ENCODE results near the gene LIPH.

LIPH gene

GRCh38 chr3:185526349-185526951, 25.9 kb downstream of the LIPH start:
- H3K4me1 Mint-ChIP-seq (ENCODE audit: low read depth) = no peaks in the 10 kb centered on the region
- H3K27ac Mint-ChIP-seq = no peak overlapping the region
- H3K9me3 Mint-ChIP-seq = no peaks in the 10 kb centered on the region
- peaks cover 5% of the 10 kb centered on the region for H3K27me3 Mint-ChIP-seq (ENCODE audit: low read depth)
- no peak overlapping the region for H3K4me3 Mint-ChIP-seq
- H3K36me3 Mint-ChIP-seq (ENCODE audit: low read depth) = no peaks in the 10 kb centered on the region

DNA sequence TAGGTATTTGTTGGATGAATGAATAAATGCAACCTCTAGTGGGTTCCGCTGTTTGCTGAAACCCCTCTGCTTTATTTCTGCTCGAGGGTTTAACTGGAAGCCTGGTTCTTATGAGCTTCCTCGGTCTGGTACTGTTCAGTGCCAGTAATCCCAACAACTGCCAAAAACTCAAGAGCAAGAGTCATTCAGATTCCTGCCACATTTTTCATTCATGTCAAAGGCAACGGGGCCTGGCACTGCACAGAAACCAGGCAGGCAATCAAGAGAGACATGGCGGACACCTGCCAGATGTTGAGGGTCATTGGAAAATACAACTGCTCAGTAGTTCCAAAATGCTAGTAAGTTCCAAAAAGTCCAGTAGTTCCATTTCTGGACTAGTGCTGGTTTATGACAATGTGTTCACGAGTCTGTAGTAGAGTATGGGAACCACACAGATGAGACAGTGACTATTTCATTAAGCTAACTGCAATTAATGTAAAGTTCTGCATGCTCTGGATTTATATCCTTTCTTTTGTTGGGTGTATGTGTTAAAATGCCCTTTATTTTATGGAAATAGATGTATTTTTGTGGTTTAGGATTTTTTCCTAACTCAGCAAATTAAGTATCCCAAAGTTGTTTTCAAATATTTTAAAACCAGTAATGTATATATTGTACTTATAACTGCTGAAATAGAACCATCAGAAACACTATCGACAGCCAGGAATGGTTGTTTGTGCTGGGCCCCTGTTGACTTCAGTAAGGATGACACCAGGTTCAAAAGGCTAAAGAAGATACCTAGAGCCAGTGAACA, 30.8 kb downstream of the LIPH start:
- no peak overlapping the region for H3K4me3 Mint-ChIP-seq
- H3K4me1 Mint-ChIP-seq (ENCODE audit: low read depth) = no peaks in the 10 kb centered on the region
- no peak overlapping the region for H3K27ac Mint-ChIP-seq
- H3K27me3 Mint-ChIP-seq (ENCODE audit: low read depth) = peaks cover 16% of the 10 kb centered on the region
- no peaks in the 10 kb centered on the region for H3K9me3 Mint-ChIP-seq
- H3K36me3 Mint-ChIP-seq (ENCODE audit: low read depth) = no peaks in the 10 kb centered on the region

DNA sequence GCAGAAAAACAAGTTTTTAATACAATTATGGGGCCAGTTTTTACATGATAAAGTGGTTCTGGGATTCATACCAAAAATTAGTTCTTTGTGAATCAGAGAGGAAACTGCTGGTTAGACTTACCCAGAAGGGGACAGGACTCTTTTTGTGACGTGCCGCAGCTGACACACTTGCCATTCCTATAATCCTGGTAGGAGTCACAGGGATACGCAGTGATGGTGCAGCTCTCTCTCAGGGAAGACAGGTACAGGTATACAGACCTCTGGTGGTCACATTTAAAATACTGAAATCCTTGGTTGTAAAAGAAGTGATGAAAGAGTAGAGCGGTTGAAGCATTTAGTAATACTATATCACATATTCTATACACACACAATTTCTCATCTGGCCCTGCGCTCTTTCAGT, 33.4 kb downstream of the LIPH start:
- H3K36me3 Mint-ChIP-seq (ENCODE audit: low read depth) = no peaks in the 10 kb centered on the region
- no peak overlapping the region for H3K4me3 Mint-ChIP-seq
- no peaks in the 10 kb centered on the region for H3K9me3 Mint-ChIP-seq
- no peaks in the 10 kb centered on the region for H3K4me1 Mint-ChIP-seq (ENCODE audit: low read depth)
- peaks cover 16% of the 10 kb centered on the region for H3K27me3 Mint-ChIP-seq (ENCODE audit: low read depth)
- no peak overlapping the region for H3K27ac Mint-ChIP-seq

DNA sequence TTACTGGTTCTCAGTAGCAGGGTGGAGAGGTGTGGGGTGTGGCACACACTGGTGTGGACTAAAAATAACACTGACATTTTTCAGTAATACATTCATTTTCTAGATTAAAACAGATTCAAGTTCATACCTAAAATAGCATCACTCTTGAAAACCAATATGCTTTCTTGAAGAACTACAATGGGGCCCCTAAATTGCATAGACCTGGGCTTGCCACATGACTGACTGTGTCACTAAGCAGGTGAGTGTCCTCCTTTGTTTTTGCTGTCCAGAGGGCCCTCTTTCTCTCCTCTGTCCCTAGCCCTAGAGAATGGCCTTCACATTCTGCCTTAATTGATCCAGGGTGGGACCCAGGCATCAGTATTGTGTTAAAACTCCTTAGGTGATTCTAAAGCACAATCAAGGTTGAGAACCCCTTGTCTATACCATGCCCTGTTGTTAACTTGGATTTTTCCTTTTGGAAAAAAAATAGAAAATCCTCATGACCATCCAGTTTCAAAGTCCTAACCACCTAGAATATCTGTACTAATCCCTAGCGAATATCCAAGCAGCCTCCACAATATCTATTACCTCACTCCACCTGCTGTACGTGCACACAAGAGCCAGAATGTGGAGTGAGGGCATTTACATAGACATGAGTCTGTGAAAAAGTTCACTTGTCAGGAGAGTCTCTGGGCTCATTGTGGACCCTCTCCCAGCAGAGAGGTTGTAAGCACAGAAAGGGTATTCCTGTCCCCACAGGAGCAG, 34.8 kb downstream of the LIPH start:
- Mint-ChIP-seq H3K27me3 (ENCODE audit: low read depth) (peaks cover 19% of the 10 kb centered on the region), H3K9me3 (no peaks in the 10 kb centered on the region), H3K4me1 (ENCODE audit: low read depth) (no peaks in the 10 kb centered on the region), H3K36me3 (ENCODE audit: low read depth) (no peaks in the 10 kb centered on the region), H3K27ac (no peak overlapping the region), H3K4me3 (no peak overlapping the region)

- H3K9me3 Mint-ChIP-seq = no peaks in the 10 kb centered on the region
- no peaks in the 10 kb centered on the region for H3K4me1 Mint-ChIP-seq (ENCODE audit: low read depth)
- H3K27me3 Mint-ChIP-seq (ENCODE audit: low read depth) = peaks cover 7% of the 10 kb centered on the region
- no peak overlapping the region for H3K4me3 Mint-ChIP-seq
- H3K27ac Mint-ChIP-seq = no peak overlapping the region
- H3K36me3 Mint-ChIP-seq (ENCODE audit: low read depth) = no peaks in the 10 kb centered on the region
Observed at GRCh38 chr3:185511711-185512110, 40.7 kb downstream of the LIPH start.

- H3K27me3 Mint-ChIP-seq (ENCODE audit: low read depth) = peaks cover 7% of the 10 kb centered on the region
- no peak overlapping the region for H3K4me3 Mint-ChIP-seq
- H3K27ac Mint-ChIP-seq = no peak overlapping the region
- no peaks in the 10 kb centered on the region for H3K36me3 Mint-ChIP-seq (ENCODE audit: low read depth)
- H3K9me3 Mint-ChIP-seq = no peaks in the 10 kb centered on the region
- no peaks in the 10 kb centered on the region for H3K4me1 Mint-ChIP-seq (ENCODE audit: low read depth)
Observed at GRCh38 chr3:185508335-185508991, 43.9 kb downstream of the LIPH start.

- no peak overlapping the region for H3K4me3 Mint-ChIP-seq
- no peaks in the 10 kb centered on the region for H3K36me3 Mint-ChIP-seq (ENCODE audit: low read depth)
- no peaks in the 10 kb centered on the region for H3K4me1 Mint-ChIP-seq (ENCODE audit: low read depth)
- H3K9me3 Mint-ChIP-seq = no peaks in the 10 kb centered on the region
- peaks cover 7% of the 10 kb centered on the region for H3K27me3 Mint-ChIP-seq (ENCODE audit: low read depth)
- H3K27ac Mint-ChIP-seq = no peak overlapping the region
Observed at GRCh38 chr3:185507883-185508282, 44.5 kb downstream of the LIPH start.

- Mint-ChIP-seq H3K27me3 (ENCODE audit: low read depth) (peaks cover 9% of the 10 kb centered on the region), H3K36me3 (ENCODE audit: low read depth) (no peaks in the 10 kb centered on the region), H3K4me3 (no peak overlapping the region), H3K4me1 (ENCODE audit: low read depth) (no peaks in the 10 kb centered on the region), H3K27ac (no peak overlapping the region), H3K9me3 (no peaks in the 10 kb centered on the region)
Observed at GRCh38 chr3:185504636-185505035, 47.8 kb downstream of the LIPH start.

DNA sequence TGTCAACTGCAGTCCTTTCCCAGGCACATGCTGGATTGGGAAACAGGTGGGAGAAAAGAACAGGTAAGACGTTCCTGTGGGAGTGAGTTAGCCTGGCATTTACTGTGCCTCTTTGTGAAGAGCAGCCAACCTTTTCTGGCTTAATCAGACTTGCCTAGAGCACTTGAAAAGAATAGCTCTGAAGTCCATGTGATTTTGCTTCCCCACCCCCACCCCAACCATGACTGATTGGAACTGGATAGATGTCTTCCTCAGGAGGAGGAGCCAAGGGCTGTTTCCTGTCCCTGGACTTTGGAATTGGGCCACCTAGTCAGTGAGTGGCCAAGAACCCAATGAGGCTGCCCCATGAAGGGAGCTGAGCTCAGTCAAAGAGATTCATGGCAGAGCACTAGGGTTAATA, 48.9 kb downstream of the LIPH start:
- Mint-ChIP-seq H3K9me3 (no peaks in the 10 kb centered on the region), H3K27me3 (ENCODE audit: low read depth) (peaks cover 9% of the 10 kb centered on the region), H3K4me1 (ENCODE audit: low read depth) (peaks cover 6% of the 10 kb centered on the region), H3K27ac (no peak overlapping the region), H3K36me3 (ENCODE audit: low read depth) (peaks cover 2% of the 10 kb centered on the region), H3K4me3 (no peak overlapping the region)

DNA sequence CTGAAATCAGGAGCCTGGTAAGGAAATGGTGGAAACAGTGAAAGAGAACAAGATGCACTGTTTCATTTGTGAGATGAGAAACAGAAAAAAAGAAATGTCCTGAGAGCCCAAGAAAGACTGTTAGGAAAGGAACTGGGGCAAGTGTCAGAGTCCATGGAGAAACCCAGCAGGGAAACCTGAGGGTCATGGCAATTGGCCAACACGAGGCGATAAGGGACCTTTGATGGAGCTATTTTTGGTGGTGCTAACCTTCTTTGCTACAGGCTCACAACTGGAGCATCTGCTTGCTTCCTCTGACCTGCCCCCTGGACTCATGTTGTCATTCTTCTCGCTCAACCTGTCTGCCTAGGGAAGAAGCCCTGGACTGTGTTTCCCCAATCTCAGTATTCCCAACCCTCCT, 49.4 kb downstream of the LIPH start:
- H3K4me1 Mint-ChIP-seq (ENCODE audit: low read depth) = peaks cover 6% of the 10 kb centered on the region
- no peak overlapping the region for H3K4me3 Mint-ChIP-seq
- H3K9me3 Mint-ChIP-seq = no peaks in the 10 kb centered on the region
- H3K27ac Mint-ChIP-seq = no peak overlapping the region
- peaks cover 2% of the 10 kb centered on the region for H3K36me3 Mint-ChIP-seq (ENCODE audit: low read depth)
- H3K27me3 Mint-ChIP-seq (ENCODE audit: low read depth) = peaks cover 9% of the 10 kb centered on the region

- Mint-ChIP-seq H3K9me3 (no peaks in the 10 kb centered on the region), H3K4me1 (ENCODE audit: low read depth) (peaks cover 21% of the 10 kb centered on the region), H3K36me3 (ENCODE audit: low read depth) (peaks cover 22% of the 10 kb centered on the region), H3K4me3 (peak within 1 kb of the TSS; percentile 96), H3K27ac (peak within 1 kb of the TSS; percentile 95), H3K27me3 (ENCODE audit: low read depth) (peaks cover 6% of the 10 kb centered on the region)
Observed at GRCh38 chr3:185498503-185499396, 53.6 kb downstream of the LIPH start, which contains the start of gene TMEM41A. Gene TMEM41A (minus strand): TSS chr3:185499035. CDS start chr3:185498961, 74 bp downstream.

DNA sequence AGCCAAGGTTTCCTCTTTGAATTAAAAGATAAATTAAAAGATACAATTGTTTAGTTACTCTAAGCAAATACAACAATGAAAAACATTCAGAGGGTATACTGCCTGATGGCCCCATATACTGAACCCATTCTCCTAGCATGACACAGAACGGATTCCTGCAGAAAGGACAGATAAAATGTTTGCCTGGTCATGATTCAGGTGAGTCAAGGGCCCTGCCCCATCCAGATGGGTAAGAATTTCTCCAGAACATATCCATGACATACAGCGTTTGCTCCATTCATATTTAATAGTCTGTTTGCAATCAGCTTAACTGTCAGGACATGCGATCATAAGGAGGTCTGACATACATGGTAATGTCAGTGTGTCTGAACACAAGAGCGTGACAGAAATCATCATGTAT, 62.1 kb downstream of the LIPH start:
- no peak overlapping the region for H3K4me3 Mint-ChIP-seq
- H3K9me3 Mint-ChIP-seq = no peaks in the 10 kb centered on the region
- H3K4me1 Mint-ChIP-seq (ENCODE audit: low read depth) = peaks cover 7% of the 10 kb centered on the region
- H3K36me3 Mint-ChIP-seq (ENCODE audit: low read depth) = peaks cover 32% of the 10 kb centered on the region
- H3K27ac Mint-ChIP-seq = no peak overlapping the region
- H3K27me3 Mint-ChIP-seq (ENCODE audit: low read depth) = no peaks in the 10 kb centered on the region

GRCh38 chr3:185489462-185489861, 62.9 kb downstream of the LIPH start:
- Mint-ChIP-seq H3K4me3 (no peak overlapping the region), H3K36me3 (ENCODE audit: low read depth) (peaks cover 27% of the 10 kb centered on the region), H3K27ac (no peak overlapping the region)

GRCh38 chr3:185488465-185488864, 63.9 kb downstream of the LIPH start:
- no peaks in the 10 kb centered on the region for H3K9me3 Mint-ChIP-seq
- H3K27ac Mint-ChIP-seq = no peak overlapping the region
- H3K4me1 Mint-ChIP-seq (ENCODE audit: low read depth) = peaks cover 7% of the 10 kb centered on the region
- H3K4me3 Mint-ChIP-seq = no peak overlapping the region
- H3K27me3 Mint-ChIP-seq (ENCODE audit: low read depth) = no peaks in the 10 kb centered on the region
- peaks cover 19% of the 10 kb centered on the region for H3K36me3 Mint-ChIP-seq (ENCODE audit: low read depth)

More at GRCh38 chr3:185489462-185489861, 62.9 kb downstream of the LIPH start:
- Mint-ChIP-seq H3K4me1 (ENCODE audit: low read depth) (peaks cover 7% of the 10 kb centered on the region), H3K27me3 (ENCODE audit: low read depth) (no peaks in the 10 kb centered on the region), H3K9me3 (no peaks in the 10 kb centered on the region)
